NOMO-1 treated with DMSO at 0.1 percent for 48 hours (cell line): ENCODE data around the gene NTSR1.
A peak's percentile ranks its signal among the peaks of the same experiment; 100 is the strongest.
"Not testable (repeated sequence)": the region's sequence is repeated elsewhere in the genome, so short reads cannot be mapped to it uniquely, and the experiment has no call there.

Source experiments
- DNase-seq: peaks from one replicate; lab custom pipeline; 2025; ENCODE audit not compliant: unreplicated experiment; lab: John Stamatoyannopoulos, UW

NTSR1 gene

DNA sequence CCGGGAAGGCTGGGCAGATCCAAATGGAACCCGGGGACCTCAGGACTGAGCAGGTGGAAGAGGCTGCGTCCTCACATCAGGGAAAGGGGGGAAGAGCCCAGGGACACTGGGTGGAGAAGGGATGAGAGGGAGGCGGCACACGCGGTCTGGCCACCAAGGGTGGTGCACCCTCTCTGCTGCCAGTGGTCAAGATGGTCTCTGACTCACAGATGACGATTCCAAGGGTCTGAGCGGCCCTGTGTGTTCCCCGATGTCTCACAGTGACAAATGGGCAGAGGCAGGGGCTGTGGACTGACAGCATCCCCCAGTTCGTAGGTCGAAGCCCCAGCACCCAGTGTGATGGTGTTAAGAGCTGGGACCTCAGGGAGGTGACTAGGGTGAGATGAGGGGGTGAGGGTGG lies 34.3 kb upstream of the NTSR1 start:
- DNase-seq: no peak

DNA sequence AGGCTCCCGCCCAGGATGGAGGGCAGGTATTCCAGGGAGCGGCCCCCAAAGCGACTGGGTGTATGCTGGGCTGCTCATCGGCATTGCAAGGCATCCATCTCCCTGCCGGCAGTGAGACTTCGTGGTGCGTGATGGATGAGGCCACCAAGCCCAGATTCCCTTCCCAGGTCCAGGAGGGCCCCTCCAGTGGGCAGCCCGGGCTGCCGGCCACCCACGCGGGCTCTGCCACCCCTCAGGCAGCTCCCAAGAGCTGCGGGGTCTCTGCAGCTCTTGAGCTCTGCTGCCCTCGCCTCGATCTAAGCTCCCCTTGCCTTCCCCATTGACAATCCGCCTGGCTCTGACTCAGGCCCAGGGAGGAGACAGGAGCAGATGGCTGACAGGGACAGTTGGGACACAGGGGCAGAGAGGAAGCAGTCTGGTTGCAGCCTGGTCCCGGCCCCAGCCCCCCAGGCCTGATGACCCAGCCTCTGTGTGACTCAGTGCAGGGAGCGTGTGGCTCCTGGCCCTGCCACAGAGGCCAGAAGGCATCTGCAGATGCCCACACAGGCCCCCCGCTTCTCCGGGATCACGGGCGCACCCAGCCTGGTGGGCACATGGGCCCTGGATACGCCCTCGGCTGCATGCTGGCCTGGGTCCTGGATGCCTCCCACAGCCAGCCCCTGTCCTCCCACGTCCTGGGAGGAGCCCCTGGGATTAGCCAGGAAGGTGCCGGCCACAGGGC lies 33.3 kb upstream of the NTSR1 start:
- DNase-seq: peak; percentile 86

DNA sequence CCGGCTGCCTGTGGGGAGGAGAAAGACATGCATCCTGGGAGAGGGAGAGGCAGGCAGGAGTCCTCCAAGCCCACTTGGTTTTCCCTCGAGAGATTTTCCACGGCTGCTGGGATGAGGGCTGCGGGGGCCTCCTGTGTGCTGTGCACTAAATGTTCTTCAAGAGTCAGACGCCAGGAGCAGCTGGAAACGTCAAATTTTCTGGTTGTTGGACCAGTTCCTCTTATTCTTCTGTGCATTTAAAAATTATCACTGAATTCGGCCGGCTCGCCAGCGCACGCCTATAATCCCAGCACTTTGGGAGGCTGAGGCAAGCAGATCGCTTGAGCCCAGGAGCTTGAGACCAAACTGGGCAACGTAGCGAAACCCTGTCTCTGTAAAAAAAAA lies 32.8 kb upstream of the NTSR1 start:
- peak; percentile 21 for DNase-seq

DNA sequence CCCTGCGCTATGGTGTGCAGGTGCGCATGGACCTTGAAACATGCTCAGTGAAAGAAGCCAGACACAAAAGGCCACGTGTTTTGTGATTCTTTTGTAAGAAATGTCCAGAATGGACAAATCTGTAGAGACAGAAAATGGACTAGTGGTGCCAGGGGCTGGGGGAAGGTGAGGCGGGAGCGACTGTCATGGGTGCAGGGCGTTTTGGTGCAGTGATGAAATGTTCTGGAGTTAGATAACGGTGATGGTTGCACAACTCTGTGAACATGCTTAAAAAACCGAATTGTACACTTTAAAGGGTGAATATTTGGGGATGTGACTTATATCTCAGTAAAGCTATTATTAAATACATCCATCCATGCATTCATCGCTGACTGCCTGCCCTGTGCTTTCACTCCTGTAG lies 31.7 kb upstream of the NTSR1 start:
- peak; percentile 3 for DNase-seq

DNA sequence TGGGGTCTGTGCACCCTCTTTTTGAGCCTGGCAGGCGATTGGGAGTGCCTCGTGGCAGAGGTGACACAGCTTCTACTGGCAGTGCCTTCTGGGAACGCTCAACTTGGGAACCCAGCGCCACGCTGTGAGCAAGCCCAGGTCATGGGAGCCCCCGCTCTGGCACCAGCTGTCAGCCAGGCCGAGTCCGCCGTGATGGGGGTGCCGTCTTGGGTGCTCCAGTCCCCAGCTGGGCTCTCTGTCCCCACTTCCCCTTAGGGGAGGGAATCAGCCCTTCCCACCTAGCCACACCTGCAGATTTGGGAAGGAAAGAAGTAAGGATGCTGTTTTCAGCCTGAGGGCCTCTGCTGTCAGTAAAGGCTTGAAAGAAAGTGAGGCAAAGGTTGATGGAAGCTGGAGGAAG lies 31.0 kb upstream of the NTSR1 start:
- no peak for DNase-seq

DNA sequence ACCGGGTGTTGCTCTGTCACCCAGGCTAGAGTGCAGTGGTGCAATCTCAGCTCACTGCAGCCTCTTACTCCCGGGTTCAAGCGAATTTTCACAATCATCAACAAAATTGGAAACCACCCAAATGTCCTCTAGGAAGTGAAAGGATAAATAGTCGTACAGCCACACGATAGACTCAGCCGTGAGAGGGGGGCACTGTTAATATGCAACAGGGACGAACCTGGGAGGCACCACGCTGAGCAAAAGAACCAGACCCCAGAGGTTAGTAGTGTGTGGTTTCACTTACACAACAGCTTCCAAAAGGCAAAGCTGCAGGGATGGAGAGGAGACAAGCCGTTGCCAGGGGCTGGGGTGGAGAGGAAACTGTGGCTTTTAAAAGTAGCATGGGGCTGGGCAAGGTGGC lies 30.1 kb upstream of the NTSR1 start:
- DNase-seq: peak; percentile 84

DNA sequence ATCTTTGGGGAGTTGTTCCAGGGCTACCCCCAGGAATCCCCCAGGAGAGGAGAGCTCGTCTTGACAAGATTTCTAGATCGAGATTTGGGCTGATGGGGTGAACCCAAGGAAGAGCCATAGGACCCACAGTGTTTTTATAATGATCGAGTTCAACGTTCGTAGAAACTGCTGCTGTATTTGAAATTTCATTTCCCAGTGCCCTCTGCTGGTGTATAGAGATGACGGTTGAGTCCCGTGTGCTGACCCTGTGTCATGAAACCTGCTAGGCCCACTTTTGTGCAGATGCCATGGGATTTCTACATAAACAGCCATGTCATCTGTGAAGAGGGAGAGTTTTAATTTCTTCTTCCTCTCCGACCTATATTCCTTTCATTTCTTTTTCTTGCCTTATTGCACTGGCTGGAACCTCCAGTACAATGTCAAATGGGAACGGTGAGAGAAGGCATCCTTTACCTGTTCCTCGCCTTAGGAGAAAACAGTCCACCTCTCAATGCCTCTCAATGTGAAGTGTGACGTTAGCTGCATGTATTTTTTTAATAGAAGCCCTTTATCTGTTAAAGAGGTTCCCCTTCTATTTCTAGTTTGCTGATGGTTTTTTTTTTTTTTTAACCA lies 28.6 kb upstream of the NTSR1 start:
- no peak for DNase-seq

DNA sequence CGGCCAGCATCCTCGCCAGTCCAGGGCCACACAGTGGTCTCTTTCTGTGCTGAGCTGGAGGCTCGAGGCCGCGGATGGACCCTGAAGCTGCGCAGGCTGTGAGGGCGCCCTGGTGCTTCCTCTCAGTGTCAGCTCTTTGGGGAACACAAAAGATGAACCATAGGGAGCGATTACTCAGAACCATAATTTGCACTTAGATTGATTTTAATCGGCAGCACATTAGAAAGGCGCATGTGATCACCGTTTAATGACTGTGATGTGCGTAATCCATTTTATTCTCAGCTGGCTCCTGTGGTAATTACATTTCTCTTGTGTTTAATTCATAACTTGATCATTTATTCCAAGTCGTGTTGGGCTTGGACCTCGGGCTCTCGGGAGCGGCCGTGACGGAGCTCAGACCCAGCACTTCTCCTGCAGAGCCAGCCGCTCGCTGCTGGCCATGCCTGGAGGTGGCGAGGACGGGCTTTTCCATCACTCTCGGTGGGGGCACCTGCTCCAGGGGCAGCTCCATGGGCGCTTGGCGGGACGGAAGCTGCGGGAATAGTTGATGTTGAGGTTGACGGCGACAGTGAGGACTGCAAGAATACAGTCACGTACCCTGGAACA lies 25.6 kb upstream of the NTSR1 start:
- DNase-seq: no peak

DNA sequence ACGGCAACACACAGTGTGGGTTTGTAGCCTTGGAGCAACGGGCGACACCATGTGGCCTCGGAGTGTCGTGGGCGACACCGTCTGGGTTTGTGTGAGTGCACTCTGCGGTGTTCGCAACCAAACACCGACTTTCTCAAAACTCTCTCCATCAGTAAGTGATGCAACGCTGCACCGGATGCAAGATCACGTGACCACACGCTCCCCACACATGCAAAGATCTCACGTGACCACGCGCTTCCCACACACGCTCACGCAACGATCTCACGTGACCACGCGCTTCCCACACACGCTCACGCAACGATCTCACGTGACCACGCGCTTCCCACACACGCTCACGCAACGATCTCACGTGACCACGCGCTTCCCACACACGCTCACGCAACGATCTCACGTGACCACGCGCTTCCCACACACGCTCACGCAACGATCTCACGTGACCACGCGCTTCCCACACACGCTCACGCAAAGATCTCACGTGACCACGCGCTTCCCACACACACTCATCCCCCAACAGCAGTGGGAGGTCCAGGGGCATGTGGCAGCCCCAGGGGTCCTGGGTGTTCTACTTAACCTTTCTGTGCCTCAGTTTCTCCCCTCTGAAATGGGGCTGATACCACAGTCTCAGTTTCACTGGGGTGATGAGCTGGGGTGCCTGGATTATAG lies 24.8 kb upstream of the NTSR1 start:
- not testable (repeated sequence) for DNase-seq

DNA sequence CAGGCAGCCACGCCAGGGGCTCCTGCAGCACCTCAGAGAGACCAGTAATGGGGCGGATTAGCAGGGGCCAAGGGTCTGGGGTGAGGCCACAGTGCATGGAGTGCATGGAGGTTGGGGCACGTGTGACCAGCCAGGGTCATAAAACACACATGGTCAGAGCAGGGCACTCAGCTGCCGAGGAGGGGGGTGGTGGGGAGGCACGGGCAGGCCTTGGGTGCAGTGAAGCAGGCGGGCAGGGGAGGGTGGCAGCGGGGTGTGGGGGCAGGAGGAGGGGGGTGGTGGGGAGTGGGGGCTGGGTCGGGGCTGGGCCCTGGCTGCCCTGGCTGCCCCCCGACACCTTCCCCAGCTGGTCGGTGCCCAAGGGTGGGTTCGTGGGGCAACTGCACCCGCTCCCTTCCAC lies 23.7 kb upstream of the NTSR1 start:
- no peak for DNase-seq

DNA sequence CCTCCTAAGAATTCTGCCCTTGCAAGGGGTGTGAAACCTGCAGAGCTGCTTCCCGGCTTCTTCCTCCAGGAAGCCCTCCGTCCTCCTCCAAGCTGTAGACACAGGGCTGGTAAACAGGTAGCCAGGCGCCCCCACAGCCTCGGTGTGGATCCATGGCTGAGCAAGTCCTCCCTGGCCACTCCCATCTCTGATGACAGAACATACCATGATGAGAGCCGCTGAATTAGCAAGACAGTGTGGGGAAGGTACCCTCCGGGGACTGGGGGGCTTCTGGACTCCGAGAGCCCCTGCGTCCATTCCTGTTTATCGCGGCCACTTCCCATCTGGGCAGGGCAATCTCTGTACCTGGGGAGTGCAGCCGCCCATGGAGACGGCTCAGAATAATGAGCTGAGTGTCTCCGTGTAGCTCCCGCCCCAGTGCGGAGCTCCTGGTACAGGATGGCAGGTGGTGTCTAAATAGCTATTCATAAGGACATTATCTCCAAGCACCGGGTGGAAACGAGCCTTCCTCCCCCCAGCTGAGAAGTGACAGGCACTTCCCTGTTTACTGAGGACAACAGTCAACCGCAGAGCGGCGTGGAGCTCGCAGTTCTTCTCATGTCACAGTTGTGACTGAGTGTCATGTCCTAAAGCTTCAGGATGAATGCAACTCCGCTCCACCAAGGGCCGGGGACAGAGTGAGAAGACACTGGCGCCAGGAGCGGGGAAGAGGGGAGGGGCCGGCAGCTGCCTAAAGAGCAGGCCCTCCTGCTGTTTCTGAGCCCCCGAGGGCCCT lies 22.7 kb upstream of the NTSR1 start:
- peak; percentile 89 for DNase-seq

DNA sequence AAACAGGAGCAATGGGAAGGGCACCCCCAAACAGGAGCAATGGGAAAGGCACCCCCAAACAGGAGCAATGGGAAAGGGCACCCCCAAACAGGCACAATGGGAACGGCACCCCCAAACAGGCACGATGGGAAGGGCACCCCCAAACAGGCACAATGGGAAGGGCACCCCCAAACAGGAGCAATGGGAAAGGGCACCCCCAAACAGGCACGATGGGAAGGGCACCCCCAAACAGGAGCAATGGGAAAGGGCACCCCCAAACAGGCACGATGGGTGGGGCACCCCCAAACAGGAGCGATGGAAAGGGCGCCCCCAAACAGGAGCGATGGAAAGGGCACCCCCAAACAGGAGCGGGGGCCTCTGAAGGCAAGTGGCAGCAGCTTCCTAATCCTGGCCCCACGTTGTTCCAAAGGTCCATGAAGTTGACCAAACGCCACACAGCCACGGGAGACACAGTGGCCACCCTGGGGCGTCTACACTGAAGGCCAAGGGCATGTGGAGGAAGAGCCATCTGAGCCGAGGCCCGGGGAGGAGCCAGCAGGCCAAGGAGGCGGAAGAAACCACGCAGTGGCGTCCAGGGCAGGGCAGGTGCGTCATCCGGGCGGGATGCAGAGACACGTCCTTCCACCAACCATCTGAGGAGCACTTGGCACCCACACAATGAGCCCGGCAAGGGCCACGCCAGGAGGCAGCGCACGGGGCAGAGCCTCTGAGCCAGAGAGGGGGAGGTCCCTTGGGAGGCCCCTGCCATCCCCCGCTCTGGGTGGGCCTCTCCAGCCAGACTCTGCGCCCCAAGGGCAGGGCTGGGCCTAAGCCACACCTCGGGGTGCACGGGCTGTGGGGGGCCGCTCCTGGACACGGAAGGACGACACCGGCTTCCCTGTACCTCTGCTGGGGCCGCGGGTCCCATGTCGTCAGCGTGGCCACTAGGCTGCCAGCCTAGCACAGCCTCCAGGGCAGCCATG lies 21.5 kb upstream of the NTSR1 start:
- no peak for DNase-seq

DNA sequence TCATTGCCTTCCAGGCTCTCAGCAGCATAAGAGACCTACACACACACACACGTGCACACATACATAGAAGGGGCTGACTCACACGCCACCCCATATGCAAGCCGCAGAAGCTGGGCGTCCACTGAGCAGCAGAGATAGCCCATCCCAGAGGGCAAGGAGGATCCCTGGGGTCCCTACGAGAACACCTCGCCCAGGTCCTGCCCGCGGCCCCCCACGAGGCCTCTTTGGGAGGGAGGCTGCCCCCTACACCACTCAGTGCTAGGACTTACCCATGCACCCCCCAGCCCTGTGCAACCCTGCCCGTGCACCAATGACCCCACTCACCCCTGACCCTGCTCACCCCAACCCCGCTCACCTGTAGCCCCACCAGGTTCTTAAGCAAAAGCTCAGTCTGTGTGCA lies 20.6 kb upstream of the NTSR1 start:
- no peak for DNase-seq

DNA sequence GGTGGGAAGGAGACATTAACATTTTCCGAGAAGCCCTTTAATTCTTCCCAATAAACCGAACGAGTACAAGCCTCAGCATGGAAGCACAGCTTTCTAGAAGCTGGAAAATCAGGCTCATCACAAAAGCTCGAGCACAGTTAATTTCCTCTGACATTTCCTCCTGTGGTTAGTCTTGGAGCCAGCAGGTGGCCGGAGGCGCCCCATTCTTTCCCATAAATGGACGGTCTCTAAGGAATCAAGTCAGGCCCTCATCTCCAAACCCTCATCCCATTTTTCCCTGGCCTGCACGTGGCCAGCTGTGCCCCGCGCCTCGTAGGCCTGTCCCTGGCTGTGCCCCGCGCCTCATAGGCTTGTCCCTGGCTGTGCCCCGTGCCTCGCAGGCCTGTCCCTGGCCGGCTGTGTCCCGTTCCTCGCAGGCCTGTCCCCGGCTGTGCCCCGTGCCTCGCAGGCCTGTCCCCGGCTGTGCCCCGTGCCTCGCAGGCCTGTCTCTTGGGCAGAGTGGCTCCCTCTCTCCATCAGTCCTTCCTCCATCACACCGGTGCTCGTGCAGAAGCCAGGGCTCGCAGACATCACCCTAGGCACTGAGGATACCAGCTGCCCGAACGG lies 19.7 kb upstream of the NTSR1 start:
- DNase-seq: no peak

DNA sequence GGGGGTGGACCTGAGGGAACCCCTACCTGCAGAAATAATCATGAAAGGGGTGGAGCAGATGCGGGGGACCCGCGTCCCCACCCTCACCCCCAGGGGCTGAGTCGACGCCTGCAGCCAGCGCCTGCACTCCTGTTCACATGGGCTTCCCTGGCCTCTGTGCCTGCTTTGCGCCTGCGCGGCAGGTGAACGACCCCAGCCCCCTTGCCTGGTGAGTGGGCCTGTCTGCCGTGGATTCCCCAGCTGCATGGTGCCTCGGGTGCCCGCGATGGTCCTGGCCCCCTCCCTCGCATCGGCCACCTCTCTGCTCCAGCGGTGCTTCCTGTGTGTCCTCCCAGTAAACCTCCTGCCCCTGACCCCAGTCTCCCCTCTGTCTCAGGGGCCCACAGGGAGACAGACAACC lies 18.8 kb upstream of the NTSR1 start:
- no peak for DNase-seq

DNA sequence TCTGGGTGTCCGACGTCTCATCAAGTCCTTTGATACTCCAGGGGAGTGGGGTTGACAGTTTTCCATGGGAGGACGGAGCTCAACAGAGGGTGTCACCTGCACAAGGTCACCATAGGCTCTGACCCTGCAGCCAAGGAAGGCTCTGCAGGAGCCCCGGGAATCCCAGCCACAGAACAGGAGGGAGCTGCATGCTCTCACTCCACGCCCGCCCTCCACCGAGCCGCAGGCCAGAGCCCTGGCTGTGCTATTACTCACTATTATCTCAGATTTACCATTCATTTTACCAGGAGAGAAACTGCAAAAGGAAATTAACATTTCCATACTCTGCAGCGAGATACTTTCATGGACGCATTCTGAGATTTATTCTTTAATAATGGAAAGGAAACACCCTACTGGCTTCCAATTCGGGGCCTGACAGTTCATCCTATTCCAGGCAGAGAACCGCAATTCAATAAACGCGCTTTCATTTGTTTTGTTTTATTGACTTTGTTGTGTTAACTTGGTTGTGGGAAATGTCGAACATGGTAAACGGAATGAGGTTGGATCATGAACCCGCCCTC lies 18.3 kb upstream of the NTSR1 start:
- no peak for DNase-seq

DNA sequence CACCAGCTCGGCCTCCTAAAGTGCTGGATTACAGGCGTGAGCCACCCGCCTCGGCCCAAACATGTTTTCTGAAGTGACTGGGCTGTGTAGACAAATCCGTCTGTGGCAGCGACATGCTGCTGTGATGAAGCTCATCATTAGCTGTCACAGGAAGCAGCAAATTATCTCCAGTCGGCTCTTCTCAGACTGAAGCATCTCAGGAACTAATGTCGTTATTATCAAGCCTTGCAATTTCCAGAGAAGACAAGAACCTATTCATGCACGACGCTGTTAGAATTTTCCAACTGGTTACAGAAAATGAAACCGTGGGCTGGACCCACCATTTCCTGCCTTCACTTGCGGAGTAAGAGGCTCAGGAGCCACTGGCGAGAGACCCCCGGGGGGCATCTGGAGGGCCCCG lies 17.1 kb upstream of the NTSR1 start:
- no peak for DNase-seq

DNA sequence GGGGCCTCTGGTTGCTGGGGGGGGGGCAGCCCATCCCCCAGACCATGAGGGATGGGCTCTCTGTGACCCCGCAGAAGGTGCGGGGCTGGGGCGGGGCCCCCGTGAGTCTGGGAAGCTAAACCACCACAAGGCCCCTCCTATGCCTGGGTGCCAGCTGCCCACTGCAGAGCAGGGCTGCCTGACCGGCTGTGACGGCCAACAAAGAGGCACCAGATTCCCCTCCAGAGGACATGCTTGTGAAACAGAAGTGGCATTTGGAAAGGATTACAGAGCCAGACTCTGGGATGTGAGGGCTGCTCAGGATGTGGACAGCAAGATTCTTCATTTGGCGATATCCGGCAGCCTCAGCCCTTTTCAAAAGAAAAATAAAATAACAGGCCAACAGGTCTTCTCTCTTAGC lies 16.5 kb upstream of the NTSR1 start:
- DNase-seq: no peak

DNA sequence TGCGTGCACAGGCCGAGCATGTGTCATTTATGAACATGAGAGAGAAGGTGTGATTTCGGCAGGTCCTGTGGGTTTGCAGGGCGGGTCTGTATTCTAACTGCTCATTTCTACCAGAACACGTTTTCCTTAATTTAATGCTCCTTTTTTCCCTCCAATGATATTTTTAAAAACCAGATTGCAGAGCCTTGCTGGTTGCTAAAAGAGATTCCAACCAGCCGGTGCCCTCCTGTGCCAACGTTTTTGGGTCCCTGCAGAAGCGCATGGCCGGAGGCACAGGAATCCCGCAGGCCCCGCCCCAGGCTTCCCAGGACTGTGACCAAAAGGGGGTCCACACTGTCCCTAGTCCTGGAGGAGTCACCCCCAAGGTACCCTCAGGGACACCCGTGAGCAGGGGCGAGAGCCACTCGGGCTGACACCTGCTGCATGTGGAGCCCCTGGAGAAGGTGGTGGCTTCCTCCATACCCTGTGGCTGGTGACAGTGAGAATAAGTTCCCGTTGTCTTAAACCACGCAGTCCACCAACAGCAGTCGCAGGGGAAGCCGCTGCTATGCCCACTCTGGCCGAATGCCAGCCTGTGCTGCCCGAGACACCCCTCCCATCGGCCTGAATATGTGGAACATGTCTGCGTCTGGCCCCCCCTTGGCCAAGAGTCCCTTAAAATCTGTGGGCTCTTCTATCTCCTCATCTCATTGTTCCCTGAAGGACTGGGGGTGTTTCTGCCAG lies 15.7 kb upstream of the NTSR1 start:
- DNase-seq: no peak
